ENCODE measurements around the gene ST8SIA3. TPM values are rescaled to one million over a fixed set of nuclear protein-coding genes. Genes with fewer than 3 reads are reported as not detected.

The ST8SIA3 gene
- total and polyA plus RNA-seq, 2 donors (not counting 1 experiment from before 2014, with no cell fraction given) = not detected

DNA sequence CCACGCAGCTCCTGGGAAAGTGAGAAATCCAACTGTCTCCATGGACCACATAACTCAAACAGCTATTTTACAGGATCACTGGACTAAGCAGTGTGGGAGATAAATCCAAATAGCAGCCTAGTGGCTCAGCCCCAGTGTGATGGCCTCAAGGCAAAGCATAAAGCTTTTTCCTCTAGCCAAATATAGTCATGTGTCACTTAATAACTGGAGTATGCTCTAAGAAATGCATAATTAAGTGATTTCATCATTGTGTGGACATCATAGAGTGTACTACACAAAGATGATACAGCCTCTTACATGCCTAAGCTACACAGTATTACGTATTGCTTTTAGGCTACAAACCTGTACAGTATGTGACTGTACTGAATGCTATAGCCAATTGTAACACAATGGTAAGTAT, 31.8 kb upstream of the ST8SIA3 start:
- Histone ChIP-seq H3K4me2 (ENCODE audit: extremely low read depth, insufficient read depth, low read length) (no peak overlapping the region), H3K9ac (ENCODE audit: insufficient read depth, low read length) (no peak overlapping the region), H3K27ac (ENCODE audit: insufficient read depth, low read length) (no peak overlapping the region), H3K79me2 (ENCODE audit: control insufficient read depth, insufficient read depth, low read length) (no peaks in the 10 kb centered on the region), H3K4me3 (replicated peaks in 1 of 4; ENCODE audit: control extremely low read depth in 1 of 4, insufficient read depth in 1 of 4, low read depth in 3 of 4, low read length in 4 of 4) (no peak overlapping the region), H4K20me1 (ENCODE audit: control insufficient read depth, extremely low read depth, insufficient read depth, low read length) (no peaks in the 10 kb centered on the region), H3K9me3 (ENCODE audit: control insufficient read depth, insufficient read depth, low read depth, low read length) (no peaks in the 10 kb centered on the region), H3K4me1 (ENCODE audit: control insufficient read depth, extremely low read depth, insufficient read depth, low read length) (no peaks in the 10 kb centered on the region), H2AFZ (ENCODE audit: low read length) (no peak overlapping the region), H3K36me3 (ENCODE audit: control insufficient read depth, insufficient read depth, low read length) (no peaks in the 10 kb centered on the region), H3K27me3 (ENCODE audit: control insufficient read depth, insufficient read depth, low read length) (no peaks in the 10 kb centered on the region)
- TF ChIP-seq, protein P1, sequence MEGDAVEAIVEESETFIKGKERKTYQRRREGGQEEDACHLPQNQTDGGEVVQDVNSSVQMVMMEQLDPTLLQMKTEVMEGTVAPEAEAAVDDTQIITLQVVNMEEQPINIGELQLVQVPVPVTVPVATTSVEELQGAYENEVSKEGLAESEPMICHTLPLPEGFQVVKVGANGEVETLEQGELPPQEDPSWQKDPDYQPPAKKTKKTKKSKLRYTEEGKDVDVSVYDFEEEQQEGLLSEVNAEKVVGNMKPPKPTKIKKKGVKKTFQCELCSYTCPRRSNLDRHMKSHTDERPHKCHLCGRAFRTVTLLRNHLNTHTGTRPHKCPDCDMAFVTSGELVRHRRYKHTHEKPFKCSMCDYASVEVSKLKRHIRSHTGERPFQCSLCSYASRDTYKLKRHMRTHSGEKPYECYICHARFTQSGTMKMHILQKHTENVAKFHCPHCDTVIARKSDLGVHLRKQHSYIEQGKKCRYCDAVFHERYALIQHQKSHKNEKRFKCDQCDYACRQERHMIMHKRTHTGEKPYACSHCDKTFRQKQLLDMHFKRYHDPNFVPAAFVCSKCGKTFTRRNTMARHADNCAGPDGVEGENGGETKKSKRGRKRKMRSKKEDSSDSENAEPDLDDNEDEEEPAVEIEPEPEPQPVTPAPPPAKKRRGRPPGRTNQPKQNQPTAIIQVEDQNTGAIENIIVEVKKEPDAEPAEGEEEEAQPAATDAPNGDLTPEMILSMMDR (conservative IDR thresholded peaks at IDR 0.05 in 1 of 2, IDR thresholded peaks at IDR 0.05 in 1 of 2; ENCODE audit: low read depth in 1 of 2, low read length in 2 of 2) = no peak
- no peak for DNase-seq (ENCODE audit: low read depth in 2 of 2)

DNA sequence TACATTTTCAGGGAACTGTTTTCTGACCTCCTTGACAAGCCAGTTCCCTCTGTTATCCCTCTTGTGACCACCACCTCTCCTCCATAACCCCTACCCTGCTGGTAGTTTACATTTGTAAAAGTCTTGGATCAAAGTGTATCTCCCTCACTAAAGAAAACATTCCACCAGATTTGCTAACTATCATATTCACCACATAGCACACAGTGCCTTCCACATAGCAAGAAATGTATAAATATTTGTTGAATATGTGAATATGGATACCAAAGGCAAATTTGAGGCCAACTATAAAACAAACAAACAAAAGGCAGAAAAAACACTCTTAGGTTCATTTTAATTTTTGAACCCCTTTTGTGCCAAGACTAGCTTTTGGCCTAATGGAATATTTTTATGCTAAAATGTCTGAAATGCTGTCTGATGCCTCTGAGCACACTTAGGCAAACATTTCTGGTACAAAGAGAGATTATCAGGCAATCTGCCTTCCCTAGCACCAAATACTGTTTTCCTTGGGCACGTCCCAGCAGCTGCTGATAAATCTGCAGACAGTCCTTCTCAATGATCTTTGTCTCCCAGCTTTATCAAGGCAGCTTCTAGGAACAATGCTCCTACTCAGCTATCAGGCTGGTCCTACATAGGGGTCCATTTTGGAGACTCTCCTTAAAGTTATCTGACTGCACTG, 26.7 kb upstream of the ST8SIA3 start:
- Histone ChIP-seq H4K20me1 (ENCODE audit: control insufficient read depth, extremely low read depth, insufficient read depth, low read length) (no peaks in the 10 kb centered on the region), H3K4me3 (replicated peaks in 1 of 4; ENCODE audit: control extremely low read depth in 1 of 4, insufficient read depth in 1 of 4, low read depth in 3 of 4, low read length in 4 of 4) (no peak overlapping the region), H3K4me2 (ENCODE audit: extremely low read depth, insufficient read depth, low read length) (no peak overlapping the region), H3K27ac (ENCODE audit: insufficient read depth, low read length) (no peak overlapping the region), H3K36me3 (ENCODE audit: control insufficient read depth, insufficient read depth, low read length) (no peaks in the 10 kb centered on the region), H3K27me3 (ENCODE audit: control insufficient read depth, insufficient read depth, low read length) (no peaks in the 10 kb centered on the region), H3K4me1 (ENCODE audit: control insufficient read depth, extremely low read depth, insufficient read depth, low read length) (no peaks in the 10 kb centered on the region), H3K79me2 (ENCODE audit: control insufficient read depth, insufficient read depth, low read length) (no peaks in the 10 kb centered on the region), H2AFZ (ENCODE audit: low read length) (no peak overlapping the region), H3K9me3 (ENCODE audit: control insufficient read depth, insufficient read depth, low read depth, low read length) (no peaks in the 10 kb centered on the region), H3K9ac (ENCODE audit: insufficient read depth, low read length) (no peak overlapping the region)
- no peak for DNase-seq (ENCODE audit: low read depth in 2 of 2)
- TF ChIP-seq, protein P1 (conservative IDR thresholded peaks at IDR 0.05 in 1 of 2, IDR thresholded peaks at IDR 0.05 in 1 of 2; ENCODE audit: low read depth in 1 of 2, low read length in 2 of 2) = no peak
- TF ChIP-seq EZH2 (IDR thresholded peaks at IDR 0.05; ENCODE audit: low read length, missing control alignments) = no peak

DNA sequence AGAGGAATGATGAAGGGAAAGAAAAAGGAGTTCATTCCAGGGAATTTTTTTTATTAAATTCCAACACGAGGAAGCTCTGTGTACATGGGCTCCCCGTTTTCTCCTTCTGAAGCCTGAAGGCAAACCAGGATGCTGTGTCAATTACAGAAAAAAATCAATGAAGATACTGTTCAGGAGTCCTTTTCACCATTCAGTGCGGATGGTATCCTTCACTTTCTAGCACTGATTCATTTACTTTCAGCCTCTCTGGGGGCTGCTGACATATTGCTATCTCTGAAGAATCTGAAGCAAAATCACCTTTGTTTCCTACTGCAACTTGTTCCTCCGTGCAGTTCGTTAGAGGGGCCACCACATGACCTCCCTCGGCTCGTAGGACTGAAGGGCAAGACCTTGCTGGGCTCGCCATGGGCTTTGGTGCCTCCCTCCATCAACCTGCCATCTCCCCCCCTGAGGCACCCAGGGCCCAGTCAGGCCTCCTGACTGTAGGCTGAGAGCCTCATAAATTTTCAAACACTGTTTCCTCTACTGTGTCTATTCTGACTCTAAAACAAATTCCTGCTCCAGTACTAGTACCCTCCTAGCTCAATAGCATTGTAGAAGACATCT, 25.5 kb upstream of the ST8SIA3 start:
- no peak overlapping the region for H3K27ac ChIP-seq (ENCODE audit: insufficient read depth, low read length)
- no peaks in the 10 kb centered on the region for H3K36me3 ChIP-seq (ENCODE audit: control insufficient read depth, insufficient read depth, low read length)
- H4K20me1 ChIP-seq (ENCODE audit: control insufficient read depth, extremely low read depth, insufficient read depth, low read length) = no peaks in the 10 kb centered on the region
- DNase-seq (ENCODE audit: low read depth in 2 of 2) = no peak
- no peak for TF ChIP-seq EZH2 (IDR thresholded peaks at IDR 0.05; ENCODE audit: low read length, missing control alignments)
- no peak overlapping the region for H3K4me3 ChIP-seq (replicated peaks in 1 of 4; ENCODE audit: control extremely low read depth in 1 of 4, insufficient read depth in 1 of 4, low read depth in 3 of 4, low read length in 4 of 4)
- no peak overlapping the region for H2AFZ ChIP-seq (ENCODE audit: low read length)
- H3K9me3 ChIP-seq (ENCODE audit: control insufficient read depth, insufficient read depth, low read depth, low read length) = no peaks in the 10 kb centered on the region
- H3K4me2 ChIP-seq (ENCODE audit: extremely low read depth, insufficient read depth, low read length) = no peak overlapping the region
- no peaks in the 10 kb centered on the region for H3K4me1 ChIP-seq (ENCODE audit: control insufficient read depth, extremely low read depth, insufficient read depth, low read length)
- no peaks in the 10 kb centered on the region for H3K27me3 ChIP-seq (ENCODE audit: control insufficient read depth, insufficient read depth, low read length)
- H3K79me2 ChIP-seq (ENCODE audit: control insufficient read depth, insufficient read depth, low read length) = no peaks in the 10 kb centered on the region
- no peak overlapping the region for H3K9ac ChIP-seq (ENCODE audit: insufficient read depth, low read length)
